Stromal cell of bone marrow (primary cell): Measurements from ENCODE around the gene PANK4.
A peak's percentile ranks its signal among the peaks of the same experiment; 100 is the strongest.

Experiments
- DNase-seq: peaks from one replicate; pipeline ENCODE4 v3.0.0-alpha.2; 2012; ENCODE audit warnings: low read depth

PANK4 gene

GRCh38 chr1:2497891-2498290 is 28.5 kb downstream of the PANK4 start:
- DNase-seq, result no peak

GRCh38 chr1:2496746-2497145 is 29.6 kb downstream of the PANK4 start:
- DNase-seq, result no peak

- DNase-seq, result no peak
Observed at GRCh38 chr1:2496087-2496622, 30.2 kb downstream of the PANK4 start.

- no peak for DNase-seq
Observed at GRCh38 chr1:2495546-2495945, 30.9 kb downstream of the PANK4 start.

GRCh38 chr1:2495026-2495425 is 31.4 kb downstream of the PANK4 start:
- DNase-seq, result no peak

- DNase-seq, result peak; percentile 34
Observed at GRCh38 chr1:2494323-2494693, 32.1 kb downstream of the PANK4 start.

GRCh38 chr1:2493691-2494322 is 32.6 kb downstream of the PANK4 start:
- no peak for DNase-seq

- no peak for DNase-seq
Observed at GRCh38 chr1:2493218-2493617, 33.2 kb downstream of the PANK4 start.

GRCh38 chr1:2492091-2492490 is 34.3 kb downstream of the PANK4 start:
- DNase-seq, result no peak

GRCh38 chr1:2489615-2490014 is 36.8 kb downstream of the PANK4 start:
- DNase-seq, result no peak

- DNase-seq, result no peak
Observed at GRCh38 chr1:2488688-2489087, 37.7 kb downstream of the PANK4 start.

- no peak for DNase-seq
Observed at GRCh38 chr1:2486558-2486957, 39.8 kb downstream of the PANK4 start.

GRCh38 chr1:2486041-2486440 is 40.4 kb downstream of the PANK4 start:
- no peak for DNase-seq

GRCh38 chr1:2483970-2484369 is 42.4 kb downstream of the PANK4 start:
- no peak for DNase-seq

GRCh38 chr1:2483026-2483425 is 43.4 kb downstream of the PANK4 start:
- no peak for DNase-seq

- DNase-seq, result no peak
Observed at GRCh38 chr1:2482588-2482987, 43.8 kb downstream of the PANK4 start.

- DNase-seq, result no peak
Observed at GRCh38 chr1:2481885-2482284, 44.5 kb downstream of the PANK4 start.

GRCh38 chr1:2480986-2481364 is 45.4 kb downstream of the PANK4 start:
- DNase-seq, result no peak

GRCh38 chr1:2480236-2480985 is 46.0 kb downstream of the PANK4 start:
- no peak for DNase-seq

- no peak for DNase-seq
Observed at GRCh38 chr1:2479618-2480017, 46.8 kb downstream of the PANK4 start.

- DNase-seq, result no peak
Observed at GRCh38 chr1:2479186-2479585, 47.2 kb downstream of the PANK4 start.

GRCh38 chr1:2477791-2478499 is 48.5 kb downstream of the PANK4 start:
- no peak for DNase-seq

GRCh38 chr1:2477309-2477708 is 49.1 kb downstream of the PANK4 start:
- no peak for DNase-seq
